ENCODE data around the gene NAT10. TPM values are rescaled to one million over a fixed set of nuclear protein-coding genes. Genes with fewer than 3 reads are reported as not detected.

Gene NAT10
- total RNA-seq, 1 donor from 2014 or later = 13.3 TPM

DNA sequence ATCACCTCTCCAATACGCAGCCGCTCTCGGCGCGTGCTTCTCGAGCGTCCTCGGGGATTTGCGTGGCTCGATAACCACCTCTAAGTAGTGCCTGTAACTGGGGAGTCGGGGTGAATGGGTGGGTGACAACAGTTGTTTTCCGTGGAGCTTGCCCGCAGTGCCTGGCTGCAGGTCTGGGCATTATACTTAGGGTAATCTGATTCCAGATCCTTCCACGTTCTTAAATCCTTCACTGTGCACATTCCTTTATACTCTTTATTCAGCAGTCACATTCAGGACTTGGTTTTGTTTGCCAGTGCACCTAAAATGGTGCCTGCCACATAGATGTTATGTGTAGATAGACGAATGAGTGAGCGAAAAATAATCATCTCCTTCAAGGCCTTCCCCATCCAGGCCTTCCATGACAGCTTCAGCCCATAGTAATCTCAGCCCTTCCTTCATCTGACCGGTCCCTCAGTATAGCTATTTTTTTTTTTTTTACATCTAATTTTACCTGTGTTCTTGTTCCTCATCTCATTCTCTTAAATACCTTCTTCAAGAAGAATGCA, 602 bp downstream of the NAT10 start:
- no peak for DNase-seq (ENCODE audit: low read depth in 2 of 2)

GRCh38 chr11:34111722-34112270, 6.4 kb downstream of the NAT10 start:
- no peak for DNase-seq (ENCODE audit: low read depth in 2 of 2)

- no peak for DNase-seq (ENCODE audit: low read depth in 2 of 2)
These were observed 8.6 kb downstream of the NAT10 start for GRCh38 chr11:34114014-34114413.

DNA sequence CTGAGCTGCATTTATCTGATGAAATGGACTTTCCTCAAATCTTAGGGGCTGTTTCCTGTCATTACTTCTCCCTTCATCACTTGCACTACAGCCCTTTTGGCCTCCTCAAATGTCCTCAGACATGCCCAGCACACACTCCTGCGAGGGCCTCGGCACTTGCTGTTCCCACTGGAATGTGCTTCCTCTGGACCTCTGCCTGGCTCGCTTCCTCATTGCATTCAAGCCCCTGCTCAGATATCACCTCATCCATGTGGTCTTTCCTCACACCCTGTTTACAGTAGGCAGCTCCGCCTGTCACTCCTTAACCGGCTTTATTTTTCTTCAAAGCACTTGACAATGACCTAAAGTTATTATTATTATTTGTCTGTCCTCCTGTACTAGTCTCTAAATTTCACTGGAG, 9.0 kb downstream of the NAT10 start:
- no peak for DNase-seq (ENCODE audit: low read depth in 2 of 2)

DNA sequence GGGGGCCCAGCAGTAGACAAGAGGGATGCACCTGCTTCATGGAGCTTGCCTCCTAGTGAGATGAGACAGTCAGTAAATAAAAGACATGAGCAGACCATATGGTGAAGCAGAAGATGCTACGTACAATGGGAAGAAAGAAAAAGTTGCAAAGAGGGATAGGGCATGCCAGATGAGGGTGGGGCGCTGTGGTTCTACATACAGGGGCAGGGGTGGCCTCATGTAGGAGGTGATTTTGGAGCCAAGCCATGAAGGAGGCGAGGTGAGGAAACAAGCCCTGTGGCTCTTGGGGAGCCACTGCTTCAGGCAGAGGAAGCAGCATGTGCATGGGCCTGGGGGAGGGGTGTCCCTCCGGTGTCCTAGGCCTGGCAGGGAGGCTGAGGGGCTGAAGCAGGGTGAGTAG, 15.2 kb downstream of the NAT10 start:
- no peak for DNase-seq (ENCODE audit: low read depth in 2 of 2)

GRCh38 chr11:34124885-34125668, 19.6 kb downstream of the NAT10 start:
- no peak for DNase-seq (ENCODE audit: low read depth in 2 of 2)

- DNase-seq (ENCODE audit: low read depth in 2 of 2) = no peak
These were observed 21.8 kb downstream of the NAT10 start for GRCh38 chr11:34126959-34127848.

DNA sequence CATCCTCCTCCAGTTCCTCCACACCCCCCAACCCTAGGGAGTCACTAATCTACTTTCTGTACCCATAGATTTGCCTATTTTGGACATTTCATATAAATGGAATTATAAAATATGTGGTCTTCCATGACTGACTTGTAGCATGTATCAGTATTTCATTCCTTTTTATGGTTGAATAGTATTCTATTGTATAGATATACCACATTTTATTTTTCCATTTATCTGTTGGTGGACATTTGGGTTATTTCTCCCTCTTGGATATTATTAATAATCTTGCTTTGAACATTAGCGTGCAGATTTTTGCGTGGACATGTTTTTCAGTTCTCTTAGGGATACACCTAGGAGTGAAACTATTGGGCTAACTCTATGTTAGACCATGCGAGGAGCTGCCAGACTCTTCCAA, 23.4 kb downstream of the NAT10 start:
- no peak for DNase-seq (ENCODE audit: low read depth in 2 of 2)

DNA sequence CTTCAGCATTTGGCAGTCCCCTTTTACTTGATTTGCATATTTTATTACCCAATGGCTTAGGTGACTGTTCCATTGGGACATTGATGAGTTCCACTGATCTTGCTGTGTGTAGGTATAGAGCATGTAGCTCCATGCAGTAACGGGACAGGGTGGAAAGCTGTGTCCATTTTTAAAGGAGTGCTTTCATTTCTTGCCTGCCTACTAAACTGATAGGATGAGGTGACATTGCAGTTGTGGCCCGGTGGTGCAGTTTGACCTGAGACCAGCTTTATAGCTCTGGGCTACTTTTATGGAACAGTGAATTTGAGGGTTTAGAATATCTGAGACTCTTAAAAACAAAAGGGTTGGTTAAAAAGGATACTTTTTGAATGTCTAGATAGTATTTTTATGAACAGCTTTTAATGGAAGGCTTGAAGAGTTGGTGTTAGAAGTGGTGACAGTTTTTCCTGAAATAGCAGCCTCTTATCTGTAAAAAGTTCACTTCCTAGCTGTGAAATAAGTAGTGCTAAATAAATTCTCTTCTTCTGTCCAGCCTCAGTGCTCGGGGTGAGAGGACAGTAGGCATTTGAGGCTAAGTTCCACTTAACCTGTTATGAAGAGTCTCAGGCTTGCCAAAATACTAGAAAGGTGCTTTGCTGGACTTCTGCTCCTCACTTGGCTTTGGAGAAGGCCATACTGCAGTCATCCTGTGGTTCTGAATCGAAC, 27.0 kb downstream of the NAT10 start:
- no peak for DNase-seq (ENCODE audit: low read depth in 2 of 2)

DNA sequence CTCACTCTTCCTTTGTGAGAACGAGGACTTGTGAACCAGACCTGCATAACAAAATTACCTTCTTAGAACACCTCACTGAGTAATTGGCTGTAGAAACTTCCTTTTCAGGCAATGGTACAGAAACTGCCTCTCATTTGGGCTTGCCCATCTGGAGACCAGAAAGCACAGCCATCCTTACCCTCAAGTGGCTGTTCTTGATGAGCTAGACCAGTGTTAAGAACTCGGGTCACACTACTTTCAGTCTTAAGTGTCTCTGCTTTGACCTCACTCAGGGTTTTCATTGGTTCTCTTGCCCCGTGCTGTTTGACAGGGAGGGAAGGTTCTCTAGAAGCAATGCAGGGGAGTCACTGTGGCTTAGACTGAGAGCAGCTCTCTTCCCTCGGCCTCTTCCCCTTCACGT, 29.3 kb downstream of the NAT10 start:
- DNase-seq (ENCODE audit: low read depth in 2 of 2) = no peak

- no peak for DNase-seq (ENCODE audit: low read depth in 2 of 2)
These were observed 30.0 kb downstream of the NAT10 start for GRCh38 chr11:34135439-34135838.

DNA sequence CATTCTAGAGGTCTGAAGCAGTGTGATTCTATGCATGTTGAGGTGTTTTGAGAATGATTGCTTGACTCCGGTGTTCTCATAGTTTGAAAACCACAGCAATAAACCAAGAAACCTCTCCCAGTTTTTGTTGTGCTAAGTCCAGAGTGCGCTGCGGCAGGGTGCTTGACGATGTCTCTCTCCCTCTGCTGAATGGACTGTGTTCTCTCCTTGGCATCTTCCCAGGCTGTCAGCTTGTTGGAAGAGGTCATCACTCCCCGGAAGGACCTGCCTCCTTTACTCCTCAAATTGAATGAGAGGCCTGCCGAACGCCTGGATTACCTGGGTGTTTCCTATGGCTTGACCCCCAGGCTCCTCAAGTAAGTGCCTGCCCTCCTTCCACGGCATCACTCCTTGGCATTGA, 31.0 kb downstream of the NAT10 start:
- DNase-seq (ENCODE audit: low read depth in 2 of 2) = no peak

DNA sequence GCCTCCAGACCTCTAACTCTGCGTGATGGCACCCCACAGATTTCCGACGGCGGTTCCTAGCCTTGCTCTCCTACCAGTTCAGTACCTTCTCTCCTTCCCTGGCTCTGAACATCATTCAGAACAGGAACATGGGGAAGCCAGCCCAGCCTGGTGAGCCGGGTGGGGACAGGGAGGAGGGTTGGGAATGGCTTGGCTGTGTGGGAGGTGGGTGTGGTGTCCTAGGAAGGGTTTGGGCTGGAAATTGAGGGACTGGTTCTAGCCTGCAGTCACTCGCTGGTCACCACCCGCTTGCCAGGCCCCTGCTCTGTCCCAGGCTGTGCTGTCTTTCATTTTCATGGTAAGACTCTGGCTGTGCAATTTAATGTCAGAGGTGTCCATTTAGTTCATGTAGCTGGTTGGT, 33.9 kb downstream of the NAT10 start:
- no peak for DNase-seq (ENCODE audit: low read depth in 2 of 2)

DNA sequence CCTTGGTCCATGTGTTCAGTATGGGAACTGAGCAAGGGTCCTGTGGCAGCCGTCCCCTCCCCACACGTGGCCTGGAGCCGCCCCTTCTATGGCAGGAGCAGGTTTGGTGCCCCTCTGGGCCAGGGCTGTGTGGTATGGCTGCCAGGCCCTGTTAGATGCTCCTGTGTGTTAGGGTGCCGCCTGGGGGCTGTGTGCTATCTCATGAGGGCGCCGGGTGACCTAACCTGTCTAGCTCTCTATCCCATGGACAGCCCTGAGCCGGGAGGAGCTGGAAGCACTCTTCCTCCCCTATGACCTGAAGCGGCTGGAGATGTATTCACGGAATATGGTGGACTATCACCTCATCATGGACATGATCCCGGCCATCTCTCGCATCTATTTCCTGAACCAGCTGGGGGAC, 34.7 kb downstream of the NAT10 start:
- DNase-seq (ENCODE audit: low read depth in 2 of 2) = no peak

DNA sequence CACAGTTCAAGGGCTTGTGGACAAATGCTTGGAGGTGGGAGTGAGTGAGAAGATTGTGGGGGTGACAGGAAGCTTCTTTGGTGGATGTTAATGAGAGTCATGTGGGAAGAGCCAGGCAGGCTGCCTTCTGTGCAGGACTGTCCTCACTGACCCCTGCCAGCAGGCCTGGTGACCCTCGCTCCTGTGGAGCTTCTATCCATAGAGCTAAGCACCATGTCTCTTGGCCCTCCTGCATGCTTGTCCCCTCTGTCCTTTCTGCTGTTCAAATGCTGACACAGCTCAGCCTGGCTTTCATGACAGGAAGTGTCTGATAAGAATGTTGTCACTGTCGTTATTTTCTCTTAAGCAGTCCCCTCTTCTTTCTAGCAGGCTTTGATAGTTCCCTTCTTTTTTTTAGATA, 37.6 kb downstream of the NAT10 start:
- no peak for DNase-seq (ENCODE audit: low read depth in 2 of 2)

DNA sequence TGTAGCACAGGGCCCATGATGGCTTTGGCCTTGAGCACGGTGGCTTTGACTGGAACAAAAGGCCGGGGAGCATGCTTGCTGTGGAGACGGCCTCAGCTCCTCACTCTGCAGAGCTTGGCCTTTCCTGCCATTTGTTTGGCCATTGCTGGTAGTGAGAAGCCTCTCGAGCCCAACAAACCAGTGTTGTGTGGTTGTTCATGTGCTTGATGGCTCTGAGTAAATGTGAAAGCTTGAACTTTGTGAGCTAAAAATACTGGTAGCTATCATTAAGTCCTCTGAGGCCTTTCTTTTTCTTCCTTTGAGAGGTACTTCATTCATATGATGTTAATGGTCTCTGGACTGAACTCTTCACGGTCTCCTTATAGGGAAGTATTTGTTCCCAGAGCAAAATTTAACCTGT, 39.6 kb downstream of the NAT10 start:
- no peak for DNase-seq (ENCODE audit: low read depth in 2 of 2)

- DNase-seq (ENCODE audit: low read depth in 2 of 2) = no peak
These were observed 40.5 kb downstream of the NAT10 start for GRCh38 chr11:34145847-34146381.

DNA sequence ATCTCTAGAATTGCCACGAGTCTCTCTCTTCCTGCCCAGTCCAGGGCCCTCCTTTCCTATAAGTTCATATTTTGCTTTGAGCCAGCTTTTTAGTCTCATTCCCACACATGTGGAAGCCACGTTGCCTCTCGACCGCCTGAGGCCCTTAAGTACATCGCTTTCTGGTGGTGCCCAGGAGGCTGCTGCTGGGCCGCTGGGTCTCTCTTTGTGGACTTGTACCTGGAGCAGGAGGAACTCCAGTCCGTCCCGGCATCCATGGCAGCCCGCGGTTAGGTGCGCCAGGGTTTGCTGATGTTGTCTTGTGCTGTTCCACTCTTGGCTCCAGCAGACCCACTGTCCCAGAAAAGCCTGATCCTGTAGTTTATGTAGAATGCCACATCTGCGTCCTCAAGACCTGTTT, 41.0 kb downstream of the NAT10 start:
- no peak for DNase-seq (ENCODE audit: low read depth in 2 of 2)

GRCh38 chr11:34146866-34147265, 41.4 kb downstream of the NAT10 start:
- DNase-seq (ENCODE audit: low read depth in 2 of 2) = no peak

DNA sequence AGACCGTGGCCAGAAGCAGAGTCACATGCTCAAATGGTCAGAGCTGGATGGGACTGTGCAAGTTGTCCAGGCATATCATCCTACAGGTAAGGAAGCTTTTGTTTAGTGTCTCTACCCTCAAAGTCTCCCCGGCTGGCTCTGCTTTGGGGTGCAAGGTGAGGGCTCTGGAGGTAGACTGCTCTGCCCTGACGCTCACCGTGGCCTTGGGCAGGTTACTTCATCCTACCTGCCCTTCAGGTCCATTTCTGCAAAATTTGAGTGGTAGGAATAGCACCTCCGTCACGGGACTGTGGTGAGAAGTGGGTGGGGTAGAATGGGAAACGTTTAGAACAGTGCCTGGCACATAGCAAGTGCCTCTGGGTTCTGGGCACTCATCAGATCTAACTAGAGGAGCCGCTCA, 42.2 kb downstream of the NAT10 start:
- no peak for DNase-seq (ENCODE audit: low read depth in 2 of 2)

- DNase-seq (ENCODE audit: low read depth in 2 of 2) = no peak
These were observed 43.2 kb downstream of the NAT10 start for GRCh38 chr11:34148504-34149165.

Measured in lung microvascular endothelial cell (primary cell).